IMR-90 (cell line): ENCODE results near the gene SLC25A12.

Experiments used
- BHLHE40 ChIP-seq: fragments of 150-350 bp; IDR thresholded peaks from 2 replicates; pipeline ENCODE4 v1.6.1; 2016; ENCODE audit warnings: mild to moderate bottlenecking, low read depth, low read length
- RFX5 ChIP-seq: IDR thresholded peaks from 2 replicates; pipeline ENCODE4 v1.8.0; 2012; ENCODE audit warnings: low read depth, mild to moderate bottlenecking, low read length, moderate library complexity
- SMC3 ChIP-seq: fragments of 150-350 bp; IDR thresholded peaks from 2 replicates; pipeline ENCODE4 v1.6.1; 2016; ENCODE audit warnings: low read depth, mild to moderate bottlenecking, antibody characterized with exemption, low read length, moderate library complexity
- TF ChIP-seq, protein P1 (sequence below): conservative IDR thresholded peaks from 2 replicates; pipeline ENCODE4 v1.5.1; 2012; ENCODE audit warnings: mild to moderate bottlenecking, low read depth, low read length, improper control_type of control experiment

DNA sequence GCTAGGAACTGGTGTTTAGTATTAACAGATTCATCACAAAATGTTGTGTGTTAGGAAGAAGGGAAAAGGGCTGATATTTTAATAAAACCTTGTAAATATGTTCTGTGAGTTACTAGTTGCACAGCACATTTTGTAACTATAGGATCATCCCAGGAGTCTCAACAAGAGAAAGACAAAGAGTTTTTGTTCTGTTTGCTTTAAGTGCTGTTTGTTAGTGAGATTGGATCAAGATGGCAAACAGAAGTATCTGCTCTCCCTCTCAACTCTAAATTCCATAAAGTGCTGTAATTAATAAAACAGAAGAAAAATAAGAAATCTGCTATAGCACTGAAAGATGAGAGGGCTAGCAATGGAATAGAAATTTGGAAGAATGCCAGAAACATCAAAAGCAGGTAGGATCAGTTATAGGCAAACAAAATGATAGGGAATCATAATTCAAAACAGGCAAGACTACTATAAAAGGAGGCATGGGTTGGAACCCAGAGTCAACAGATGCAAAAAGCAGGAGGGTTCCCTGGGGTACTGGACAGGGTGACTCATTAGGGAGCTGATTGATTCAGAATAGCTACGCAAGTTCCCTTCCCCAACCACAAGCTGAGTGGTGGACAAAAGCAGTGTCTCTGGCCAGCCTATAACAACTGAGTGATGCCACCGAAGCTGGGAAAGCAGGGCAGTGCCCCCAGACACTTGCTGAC lies 131.0 kb downstream of the SLC25A12 start:
- TF ChIP-seq, protein P1, sequence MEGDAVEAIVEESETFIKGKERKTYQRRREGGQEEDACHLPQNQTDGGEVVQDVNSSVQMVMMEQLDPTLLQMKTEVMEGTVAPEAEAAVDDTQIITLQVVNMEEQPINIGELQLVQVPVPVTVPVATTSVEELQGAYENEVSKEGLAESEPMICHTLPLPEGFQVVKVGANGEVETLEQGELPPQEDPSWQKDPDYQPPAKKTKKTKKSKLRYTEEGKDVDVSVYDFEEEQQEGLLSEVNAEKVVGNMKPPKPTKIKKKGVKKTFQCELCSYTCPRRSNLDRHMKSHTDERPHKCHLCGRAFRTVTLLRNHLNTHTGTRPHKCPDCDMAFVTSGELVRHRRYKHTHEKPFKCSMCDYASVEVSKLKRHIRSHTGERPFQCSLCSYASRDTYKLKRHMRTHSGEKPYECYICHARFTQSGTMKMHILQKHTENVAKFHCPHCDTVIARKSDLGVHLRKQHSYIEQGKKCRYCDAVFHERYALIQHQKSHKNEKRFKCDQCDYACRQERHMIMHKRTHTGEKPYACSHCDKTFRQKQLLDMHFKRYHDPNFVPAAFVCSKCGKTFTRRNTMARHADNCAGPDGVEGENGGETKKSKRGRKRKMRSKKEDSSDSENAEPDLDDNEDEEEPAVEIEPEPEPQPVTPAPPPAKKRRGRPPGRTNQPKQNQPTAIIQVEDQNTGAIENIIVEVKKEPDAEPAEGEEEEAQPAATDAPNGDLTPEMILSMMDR: no peak
- no peak for TF ChIP-seq RFX5
- no peak for TF ChIP-seq BHLHE40
- no peak for TF ChIP-seq SMC3
